ENCODE results near the gene FLVCR1.
"Not testable (repeated sequence)": the region's sequence is repeated elsewhere in the genome, so short reads cannot be mapped to it uniquely, and the experiment has no call there.

FLVCR1 gene

GRCh38 chr1:212860713-212861581 is 2.9 kb downstream of the FLVCR1 start:
- DNase-seq (ENCODE audit: low read depth) = no peak

- DNase-seq (ENCODE audit: low read depth) = no peak
These were observed 4.1 kb downstream of the FLVCR1 start for GRCh38 chr1:212862111-212862690.

GRCh38 chr1:212863345-212863744 is 5.3 kb downstream of the FLVCR1 start:
- not testable (repeated sequence) for DNase-seq (ENCODE audit: low read depth)

GRCh38 chr1:212864201-212864600 is 6.1 kb downstream of the FLVCR1 start:
- DNase-seq (ENCODE audit: low read depth) = no peak

GRCh38 chr1:212867192-212867591 is 9.1 kb downstream of the FLVCR1 start:
- no peak for DNase-seq (ENCODE audit: low read depth)

GRCh38 chr1:212871976-212872375 is 13.9 kb downstream of the FLVCR1 start:
- no peak for DNase-seq (ENCODE audit: low read depth)

GRCh38 chr1:212873518-212873917 is 15.4 kb downstream of the FLVCR1 start:
- no peak for DNase-seq (ENCODE audit: low read depth)

- DNase-seq (ENCODE audit: low read depth) = no peak
These were observed 20.3 kb downstream of the FLVCR1 start for GRCh38 chr1:212878418-212878817.

- DNase-seq (ENCODE audit: low read depth) = no peak
These were observed 22.0 kb downstream of the FLVCR1 start for GRCh38 chr1:212879947-212880690.

GRCh38 chr1:212884592-212884991 is 26.5 kb downstream of the FLVCR1 start:
- no peak for DNase-seq (ENCODE audit: low read depth)

GRCh38 chr1:212892108-212892507 is 34.0 kb downstream of the FLVCR1 start:
- DNase-seq (ENCODE audit: low read depth) = no peak

GRCh38 chr1:212899845-212900244 is 41.8 kb downstream of the FLVCR1 start:
- no peak for DNase-seq (ENCODE audit: low read depth)

- no peak for DNase-seq (ENCODE audit: low read depth)
These were observed 43.2 kb downstream of the FLVCR1 start for GRCh38 chr1:212901290-212901689.

GRCh38 chr1:212902054-212902453 is 44.0 kb downstream of the FLVCR1 start:
- no peak for DNase-seq (ENCODE audit: low read depth)

GRCh38 chr1:212903664-212904063 is 45.6 kb downstream of the FLVCR1 start:
- DNase-seq (ENCODE audit: low read depth) = no peak

GRCh38 chr1:212908071-212908470 is 50.0 kb downstream of the FLVCR1 start:
- DNase-seq (ENCODE audit: low read depth) = not testable (repeated sequence)

GRCh38 chr1:212908971-212909370 is 50.9 kb downstream of the FLVCR1 start:
- DNase-seq (ENCODE audit: low read depth) = no peak

- DNase-seq (ENCODE audit: low read depth) = no peak
These were observed 51.6 kb downstream of the FLVCR1 start for GRCh38 chr1:212909652-212910063.

GRCh38 chr1:212910213-212910612 is 52.1 kb downstream of the FLVCR1 start:
- DNase-seq (ENCODE audit: low read depth) = not testable (repeated sequence)

- DNase-seq (ENCODE audit: low read depth) = not testable (repeated sequence)
These were observed 55.6 kb downstream of the FLVCR1 start for GRCh38 chr1:212913638-212914037.

GRCh38 chr1:212914110-212914509 is 56.0 kb downstream of the FLVCR1 start:
- not testable (repeated sequence) for DNase-seq (ENCODE audit: low read depth)

GRCh38 chr1:212914789-212915188 is 56.7 kb downstream of the FLVCR1 start:
- DNase-seq (ENCODE audit: low read depth) = no peak

Measured in T follicular helper cell (primary cell).